Osteoblast (primary cell): Measurements from ENCODE around the gene CXCL11. TPM values are rescaled to one million over a fixed set of nuclear protein-coding genes. Genes with fewer than 3 reads are reported as not detected.

ENCODE experiments used
- DNase-seq: peaks from one replicate; pipeline ENCODE4 v3.0.0; 2011; ENCODE audit warnings: low spot score, mixed read lengths; ENCODE audit not compliant: insufficient read length; ENCODE audit errors: missing footprints
- H2AFZ ChIP-seq: 2 replicates; pipeline ENCODE4 v1.6.0; 2011; ENCODE audit warnings: mild to moderate bottlenecking, low read length
- H3K27ac ChIP-seq: 2 replicates; pipeline ENCODE4 v1.5.1; 2011; ENCODE audit warnings: mild to moderate bottlenecking, low read depth, low read length, moderate library complexity
- H3K27me3 ChIP-seq: 2 replicates; pipeline ENCODE4 v1.6.0; 2012; ENCODE audit warnings: mild to moderate bottlenecking, control low read depth, inconsistent platforms, low read length, moderate library complexity; ENCODE audit not compliant: insufficient read depth
- H3K36me3 ChIP-seq: 2 replicates; pipeline ENCODE4 v1.5.1; 2011; ENCODE audit warnings: mild to moderate bottlenecking, low read length, control low read depth, moderate library complexity; ENCODE audit not compliant: insufficient read depth
- H3K4me1 ChIP-seq: 2 replicates; pipeline ENCODE4 v1.5.1; 2011; ENCODE audit warnings: mild to moderate bottlenecking, low read length, control low read depth, moderate library complexity; ENCODE audit not compliant: insufficient read depth
- H3K4me2 ChIP-seq: 2 replicates; pipeline ENCODE4 v1.6.0; 2011; ENCODE audit warnings: mild to moderate bottlenecking, low read length; ENCODE audit not compliant: insufficient read depth
- H3K4me3 ChIP-seq: fragments of 200-600 bp; sonication (generic); 3 replicates; pipeline ENCODE4 v1.5.1; 2012; ENCODE audit warnings: mild to moderate bottlenecking, low read length, inconsistent platforms; ENCODE audit not compliant: insufficient read depth
- H3K79me2 ChIP-seq: 2 replicates; pipeline ENCODE4 v1.6.0; 2012; ENCODE audit warnings: mild to moderate bottlenecking, low read length, control low read depth, inconsistent platforms; ENCODE audit not compliant: insufficient read depth
- H3K9me3 ChIP-seq: 2 replicates; pipeline ENCODE4 v1.5.1; 2011; ENCODE audit warnings: low read depth, low read length, control low read depth
- H4K20me1 ChIP-seq: 2 replicates; pipeline ENCODE4 v1.6.0; 2012; ENCODE audit warnings: mild to moderate bottlenecking, low read length, control low read depth; ENCODE audit not compliant: insufficient read depth
- total RNA-seq: library from RNA; depleted of rRNA; stranded (reverse); fragments of >200 nt; gene quantifications from 2 replicates; pipeline ENCODE4 v1.2.3, GENCODE V29; 2012
- TF ChIP-seq, protein P1 (sequence below): IDR thresholded peaks from 2 replicates; pipeline ENCODE4 v1.5.1; 2011; ENCODE audit warnings: mild to moderate bottlenecking, low read depth, low read length, moderate library complexity; ENCODE audit errors: extremely low read depth

CXCL11 gene
- total RNA-seq, 1 donor: not detected

DNA sequence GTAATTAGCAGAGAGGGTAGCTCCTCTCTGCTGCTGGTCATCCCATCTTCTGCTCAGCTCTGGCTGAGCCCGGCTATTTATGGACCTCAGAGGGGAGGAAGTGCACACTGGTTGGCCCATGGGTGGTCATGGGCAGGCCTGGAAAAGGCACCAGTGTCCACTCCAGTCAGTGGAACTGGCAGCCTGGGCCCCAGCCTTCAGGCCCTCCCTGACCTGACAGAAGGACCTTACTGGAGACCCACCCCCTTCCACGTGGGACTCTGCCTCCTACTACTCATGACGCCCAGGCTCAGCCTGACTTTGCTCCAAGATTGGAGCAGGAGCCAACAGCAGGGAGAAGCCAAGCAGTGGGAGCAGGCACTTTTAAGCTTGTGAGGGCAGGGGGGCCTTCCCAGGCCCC lies 30.7 kb upstream of the CXCL11 start:
- Histone ChIP-seq H3K27me3 (peaks cover 4% of the 10 kb centered on the region), H3K27ac (no peak overlapping the region), H3K4me1 (no peaks in the 10 kb centered on the region), H3K9me3 (no peaks in the 10 kb centered on the region), H3K4me3 (no peak overlapping the region), H2AFZ (no peak overlapping the region), H3K79me2 (no peaks in the 10 kb centered on the region), H3K36me3 (no peaks in the 10 kb centered on the region), H3K4me2 (no peak overlapping the region), H4K20me1 (no peaks in the 10 kb centered on the region)
- DNase-seq: no peak
- TF ChIP-seq, protein P1, sequence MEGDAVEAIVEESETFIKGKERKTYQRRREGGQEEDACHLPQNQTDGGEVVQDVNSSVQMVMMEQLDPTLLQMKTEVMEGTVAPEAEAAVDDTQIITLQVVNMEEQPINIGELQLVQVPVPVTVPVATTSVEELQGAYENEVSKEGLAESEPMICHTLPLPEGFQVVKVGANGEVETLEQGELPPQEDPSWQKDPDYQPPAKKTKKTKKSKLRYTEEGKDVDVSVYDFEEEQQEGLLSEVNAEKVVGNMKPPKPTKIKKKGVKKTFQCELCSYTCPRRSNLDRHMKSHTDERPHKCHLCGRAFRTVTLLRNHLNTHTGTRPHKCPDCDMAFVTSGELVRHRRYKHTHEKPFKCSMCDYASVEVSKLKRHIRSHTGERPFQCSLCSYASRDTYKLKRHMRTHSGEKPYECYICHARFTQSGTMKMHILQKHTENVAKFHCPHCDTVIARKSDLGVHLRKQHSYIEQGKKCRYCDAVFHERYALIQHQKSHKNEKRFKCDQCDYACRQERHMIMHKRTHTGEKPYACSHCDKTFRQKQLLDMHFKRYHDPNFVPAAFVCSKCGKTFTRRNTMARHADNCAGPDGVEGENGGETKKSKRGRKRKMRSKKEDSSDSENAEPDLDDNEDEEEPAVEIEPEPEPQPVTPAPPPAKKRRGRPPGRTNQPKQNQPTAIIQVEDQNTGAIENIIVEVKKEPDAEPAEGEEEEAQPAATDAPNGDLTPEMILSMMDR: no peak

DNA sequence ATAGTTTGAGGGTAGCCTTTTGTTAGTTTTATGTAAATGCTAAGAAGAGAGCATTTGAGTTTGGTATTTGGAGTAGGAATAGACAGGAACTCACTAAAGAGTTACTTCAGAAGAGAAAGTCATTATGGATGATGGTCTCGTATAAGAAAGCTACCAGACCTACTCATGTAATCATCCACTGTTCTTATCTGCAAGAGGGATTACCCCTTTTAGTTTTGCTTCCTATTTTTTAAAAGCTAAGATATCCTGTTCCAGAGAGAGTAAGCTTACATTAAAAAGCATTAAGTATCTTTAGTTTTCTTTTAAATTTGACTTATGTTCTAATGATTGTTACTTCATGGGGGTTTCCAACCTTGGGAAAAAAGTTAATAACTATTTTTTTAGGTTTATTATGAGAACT lies 26.1 kb upstream of the CXCL11 start:
- Histone ChIP-seq H3K4me3 (no peak overlapping the region), H2AFZ (no peak overlapping the region), H4K20me1 (no peaks in the 10 kb centered on the region), H3K27me3 (peaks cover 28% of the 10 kb centered on the region), H3K79me2 (no peaks in the 10 kb centered on the region), H3K27ac (no peak overlapping the region), H3K9me3 (no peaks in the 10 kb centered on the region), H3K4me1 (no peaks in the 10 kb centered on the region), H3K4me2 (no peak overlapping the region), H3K36me3 (no peaks in the 10 kb centered on the region)
- no peak for DNase-seq
- TF ChIP-seq, protein P1: no peak

DNA sequence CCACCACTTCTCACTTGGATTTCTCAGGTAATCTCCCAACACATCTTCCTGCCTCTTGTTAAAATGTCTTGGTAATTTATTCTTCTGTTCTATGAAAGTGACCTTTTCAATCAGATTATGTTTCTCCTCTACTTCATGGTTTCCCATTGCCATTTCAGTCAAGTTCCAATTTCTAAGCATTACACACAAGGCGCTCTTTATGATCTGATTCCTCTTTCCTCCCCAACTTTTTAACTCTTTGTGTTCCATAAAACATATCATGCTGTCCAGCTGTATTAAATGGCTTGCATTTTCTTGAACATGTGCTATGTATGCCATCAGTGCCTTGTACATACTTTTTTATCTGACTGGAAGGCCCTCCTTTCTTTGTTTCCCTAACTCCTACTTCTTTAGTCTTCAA lies 25.6 kb upstream of the CXCL11 start:
- TF ChIP-seq, protein P1: no peak
- DNase-seq: no peak
- H3K79me2 ChIP-seq: no peaks in the 10 kb centered on the region
- no peaks in the 10 kb centered on the region for H3K4me1 ChIP-seq
- peaks cover 33% of the 10 kb centered on the region for H3K27me3 ChIP-seq
- H4K20me1 ChIP-seq: no peaks in the 10 kb centered on the region
- no peak overlapping the region for H3K4me2 ChIP-seq
- H3K9me3 ChIP-seq: no peaks in the 10 kb centered on the region
- H2AFZ ChIP-seq: no peak overlapping the region
- H3K4me3 ChIP-seq: no peak overlapping the region
- H3K36me3 ChIP-seq: no peaks in the 10 kb centered on the region
- no peak overlapping the region for H3K27ac ChIP-seq

DNA sequence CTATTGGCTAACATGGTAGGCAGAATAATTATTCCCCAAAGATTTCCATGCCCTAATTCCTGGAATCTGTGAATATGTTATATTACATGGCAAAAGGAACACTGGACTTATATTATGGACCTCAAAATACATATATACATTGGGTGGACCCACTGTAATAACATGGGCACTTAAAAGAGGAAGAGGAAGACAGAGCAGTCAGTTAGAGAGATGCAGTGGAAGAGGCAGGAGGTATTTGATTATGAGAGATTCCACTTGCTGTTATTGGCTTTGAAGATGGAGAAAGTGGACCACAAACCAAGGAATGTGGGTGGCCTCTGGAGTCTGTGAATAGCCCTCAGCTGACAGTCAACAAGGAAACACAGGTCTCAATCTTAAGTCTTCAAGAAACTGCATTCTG lies 24.6 kb upstream of the CXCL11 start:
- H2AFZ ChIP-seq: no peak overlapping the region
- H3K36me3 ChIP-seq: no peaks in the 10 kb centered on the region
- no peaks in the 10 kb centered on the region for H3K79me2 ChIP-seq
- no peak overlapping the region for H3K27ac ChIP-seq
- no peak overlapping the region for H3K4me3 ChIP-seq
- DNase-seq: no peak
- H4K20me1 ChIP-seq: no peaks in the 10 kb centered on the region
- no peak overlapping the region for H3K4me2 ChIP-seq
- TF ChIP-seq, protein P1: no peak
- H3K9me3 ChIP-seq: no peaks in the 10 kb centered on the region
- no peaks in the 10 kb centered on the region for H3K4me1 ChIP-seq
- peaks cover 42% of the 10 kb centered on the region for H3K27me3 ChIP-seq
